Skin of body (tissue), 2 donors: Measurements from ENCODE around the gene TSSC4. TPM values are rescaled to one million over a fixed set of nuclear protein-coding genes. Genes with fewer than 3 reads are reported as not detected.
A peak's percentile ranks its signal among the peaks of the same experiment; 100 is the strongest.

ENCODE experiments used
- DNase-seq: peaks from one replicate; lab custom pipeline; 2025; lab: John Stamatoyannopoulos, UW
- total RNA-seq: library from RNA; depleted of rRNA; stranded (reverse); fragments of >200 nt; gene quantifications from one replicate; pipeline ENCODE4 v1.2.3, GENCODE V29; 2014

TSSC4 gene
- total RNA-seq, 1 donor from 2014 or later = 18.1 TPM

DNA sequence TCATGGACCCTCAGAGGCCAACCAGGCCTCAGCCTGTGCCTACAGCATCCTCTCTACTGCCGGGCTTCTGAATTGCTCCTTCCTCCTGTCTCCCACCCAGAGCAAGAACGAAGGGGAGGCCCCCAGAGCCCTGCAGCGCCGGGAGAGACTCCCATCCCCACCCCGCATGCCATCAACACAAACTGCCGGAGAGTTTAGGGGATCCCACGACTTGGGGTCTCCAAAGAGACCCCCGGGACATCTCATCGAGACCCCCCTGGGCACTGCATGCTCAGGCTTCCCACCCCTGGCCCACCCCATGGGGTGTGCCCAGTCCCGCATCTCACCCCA lies 31.7 kb upstream of the TSSC4 start:
- no peak for DNase-seq

DNA sequence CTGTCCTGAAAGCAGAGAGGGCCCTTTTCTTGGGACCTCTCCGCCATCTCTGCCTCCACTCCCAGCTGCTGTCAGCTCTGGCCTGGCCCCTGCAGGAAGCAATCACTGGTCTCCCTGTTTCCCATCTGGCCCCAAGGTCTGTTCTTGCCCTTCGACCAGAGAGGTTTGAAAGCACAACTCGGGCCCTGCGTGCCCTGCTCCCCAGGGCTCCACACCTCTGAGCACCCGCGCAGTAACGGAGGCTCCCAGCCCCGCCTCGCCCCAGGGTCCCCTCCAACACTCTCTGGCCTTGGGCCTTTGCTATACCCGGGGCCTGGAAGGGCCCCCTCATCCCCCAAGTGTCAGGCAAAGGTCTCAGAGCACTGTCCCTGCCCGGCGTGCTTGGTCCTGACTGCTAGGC lies 31.2 kb upstream of the TSSC4 start:
- no peak for DNase-seq

- DNase-seq = no peak
These were observed 30.7 kb upstream of the TSSC4 start for GRCh38 chr11:2369896-2370295.

GRCh38 chr11:2374456-2375201 lies 25.9 kb upstream of the TSSC4 start:
- DNase-seq = no peak

- no peak for DNase-seq
These were observed 25.2 kb upstream of the TSSC4 start for GRCh38 chr11:2375341-2375853.

DNA sequence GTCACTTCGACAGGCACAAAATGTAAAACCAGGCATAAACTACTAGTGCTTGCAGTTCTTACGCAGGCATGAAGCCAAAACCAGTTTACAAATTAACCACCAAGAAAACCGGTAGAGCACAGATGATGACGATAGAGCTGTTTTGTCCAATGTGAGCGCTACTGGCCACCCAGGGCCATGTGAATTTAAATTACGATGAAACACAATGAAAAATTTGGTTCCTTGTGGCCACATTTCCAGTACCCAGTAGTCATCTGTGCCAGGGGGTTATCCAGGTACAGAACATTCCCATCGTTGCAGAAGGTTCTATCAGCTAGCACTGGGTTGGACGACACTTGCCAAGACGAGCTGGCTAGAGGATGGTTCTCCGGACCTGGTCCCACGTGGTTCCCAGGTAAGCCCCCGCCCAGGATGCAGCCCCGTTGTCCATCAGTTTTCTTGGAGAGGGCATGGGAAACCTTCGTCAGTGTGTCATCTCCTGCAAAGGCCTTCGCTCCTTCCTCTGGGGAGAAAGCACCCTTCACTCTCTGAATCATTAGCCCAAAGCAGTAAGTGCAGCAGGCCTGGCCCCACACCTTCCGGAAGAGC lies 24.5 kb upstream of the TSSC4 start:
- no peak for DNase-seq

DNA sequence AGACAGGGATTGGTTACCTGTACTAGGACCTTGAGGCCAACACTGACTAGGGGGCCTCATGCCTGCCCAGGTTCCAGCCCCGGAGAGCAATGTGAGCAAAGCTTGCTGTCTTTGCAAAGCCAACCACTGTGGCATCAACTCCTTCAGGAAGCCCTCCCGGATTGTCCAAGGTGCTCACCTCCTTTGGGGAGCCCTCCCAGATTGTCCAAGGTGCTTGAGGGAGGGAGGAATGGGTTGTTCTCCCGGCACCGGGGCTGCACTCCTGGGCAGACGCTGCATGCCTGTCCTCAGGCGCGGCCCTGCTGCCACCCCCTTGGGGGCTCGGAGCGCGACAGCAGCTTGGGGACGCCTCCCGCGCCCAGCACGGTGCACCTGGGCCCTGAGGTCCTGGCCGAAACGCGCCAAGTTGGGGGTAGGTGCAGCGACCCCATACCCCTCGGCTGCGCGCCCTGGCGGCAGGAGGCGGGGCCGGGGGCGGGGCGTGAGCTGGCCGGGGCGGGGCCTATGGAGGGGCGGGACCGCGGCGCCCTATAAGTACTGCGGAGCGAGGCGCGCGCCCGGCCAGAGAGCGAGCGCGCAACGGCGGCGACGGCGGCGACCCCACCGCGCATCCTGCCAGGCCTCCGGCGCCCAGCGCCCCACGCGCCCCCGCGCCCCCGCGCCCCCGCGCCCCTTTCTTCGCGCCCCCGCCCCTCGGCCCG lies 23.6 kb upstream of the TSSC4 start, which contains the start of gene CD81:
TSS of gene CD81 (plus strand) at position 560 of the 701 bp plus-strand sequence. CDS start 240 bp downstream, outside the sequence.
- DNase-seq = peak; percentile 38

DNA sequence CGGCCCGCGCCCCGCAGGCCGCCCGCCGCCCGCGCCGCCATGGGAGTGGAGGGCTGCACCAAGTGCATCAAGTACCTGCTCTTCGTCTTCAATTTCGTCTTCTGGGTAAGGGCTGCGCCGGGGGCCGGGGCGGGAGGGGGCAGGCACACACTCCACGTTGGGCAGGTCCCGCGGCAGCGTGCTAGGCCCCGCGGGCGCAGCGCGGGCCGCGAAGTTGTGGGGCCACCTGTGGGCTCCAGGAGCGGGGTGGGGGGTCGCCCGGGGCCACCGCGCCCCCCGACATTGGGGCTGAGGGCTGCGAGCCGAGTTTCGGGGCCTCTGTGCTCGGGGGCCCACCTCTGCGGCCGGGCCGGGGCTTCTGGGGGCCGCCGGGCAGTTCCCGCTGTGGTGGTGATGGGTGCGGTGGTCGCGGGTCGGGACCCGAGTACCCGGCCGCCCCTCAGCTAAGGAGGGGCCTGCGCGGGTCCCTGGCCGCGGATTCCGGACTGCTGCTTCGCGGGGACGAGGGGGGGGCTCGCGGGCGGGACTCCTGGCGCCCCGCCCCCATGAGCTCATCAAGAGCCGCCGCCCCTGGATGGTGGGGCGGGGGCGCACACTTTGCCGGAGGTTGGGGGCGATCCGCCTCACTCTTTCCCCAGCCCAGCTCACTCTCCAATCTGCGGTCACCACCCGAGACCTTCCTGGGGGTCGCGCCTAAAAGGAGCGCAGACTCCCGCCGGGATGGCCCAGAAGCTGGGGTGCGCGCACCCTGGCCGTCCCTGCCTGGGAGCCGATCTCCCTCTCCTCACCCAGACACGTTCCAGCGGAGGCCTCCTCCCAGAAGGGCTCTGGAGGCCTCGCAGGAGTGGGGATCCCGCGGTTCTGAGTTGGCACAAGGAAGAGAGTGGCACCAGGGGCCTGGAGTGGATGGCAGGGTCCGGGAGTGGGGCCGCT lies 22.8 kb upstream of the TSSC4 start:
- DNase-seq = peak; percentile 56

- DNase-seq = peak; percentile 82
These were observed 21.9 kb upstream of the TSSC4 start for GRCh38 chr11:2378527-2379210.

DNA sequence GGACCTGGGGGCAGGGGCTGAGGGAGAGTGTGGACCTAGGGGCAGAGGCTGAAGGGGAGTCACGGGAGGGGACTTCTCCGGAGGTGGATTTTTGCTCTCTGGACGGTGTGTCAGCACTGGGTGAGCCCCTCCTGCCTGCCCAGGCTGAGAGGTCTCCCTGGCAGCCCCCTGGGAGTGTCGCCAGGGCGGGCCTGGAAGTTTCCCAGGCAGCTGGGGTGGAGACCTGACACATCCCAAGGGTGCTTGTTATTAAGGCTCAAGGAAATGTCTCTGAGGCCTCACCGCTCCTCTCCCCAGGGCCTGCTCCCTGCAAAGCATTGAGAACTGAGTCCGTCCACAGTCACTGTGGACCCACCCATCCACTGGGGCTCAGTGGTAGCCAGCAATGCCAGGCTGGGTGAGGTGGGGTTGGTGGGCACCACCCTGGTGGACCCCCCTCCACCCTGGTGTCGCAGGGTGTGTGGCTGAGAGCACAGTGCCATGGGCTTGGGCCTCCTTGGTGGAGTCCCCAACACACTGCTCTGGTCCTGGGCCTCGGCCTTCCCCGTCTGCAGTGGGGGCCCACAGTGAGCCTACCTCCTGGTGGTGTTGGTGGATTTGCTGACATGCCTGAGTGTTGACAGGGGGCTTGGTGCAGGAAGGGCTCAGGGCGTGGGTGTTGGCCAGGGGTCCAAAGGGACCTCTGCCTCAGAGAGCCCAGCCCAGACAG lies 20.9 kb upstream of the TSSC4 start:
- DNase-seq = no peak

DNA sequence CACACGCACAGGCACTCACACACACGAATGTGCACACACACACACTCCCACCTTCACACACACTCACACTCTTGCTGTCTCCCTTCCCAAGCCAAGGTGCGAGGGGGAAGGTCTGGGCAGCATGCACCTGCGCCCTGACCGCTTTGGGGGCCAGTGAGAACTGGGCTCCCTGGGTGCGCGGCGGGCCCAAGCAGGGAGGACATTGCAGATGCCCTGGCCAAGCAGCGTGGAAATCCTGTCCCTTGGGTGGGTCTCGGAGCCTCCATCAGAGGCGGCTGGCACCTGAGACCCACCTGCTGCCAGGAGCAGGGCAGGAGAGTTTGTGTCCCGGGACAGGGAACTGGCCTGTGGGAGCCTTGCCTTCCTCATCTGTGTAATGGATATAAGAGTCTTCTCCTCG lies 20.2 kb upstream of the TSSC4 start:
- no peak for DNase-seq

GRCh38 chr11:2380807-2381350 lies 19.7 kb upstream of the TSSC4 start:
- DNase-seq = no peak

GRCh38 chr11:2381494-2382128 lies 18.9 kb upstream of the TSSC4 start:
- DNase-seq = no peak

GRCh38 chr11:2382129-2382517 lies 18.4 kb upstream of the TSSC4 start:
- no peak for DNase-seq

GRCh38 chr11:2382936-2383851 lies 17.4 kb upstream of the TSSC4 start:
- no peak for DNase-seq

DNA sequence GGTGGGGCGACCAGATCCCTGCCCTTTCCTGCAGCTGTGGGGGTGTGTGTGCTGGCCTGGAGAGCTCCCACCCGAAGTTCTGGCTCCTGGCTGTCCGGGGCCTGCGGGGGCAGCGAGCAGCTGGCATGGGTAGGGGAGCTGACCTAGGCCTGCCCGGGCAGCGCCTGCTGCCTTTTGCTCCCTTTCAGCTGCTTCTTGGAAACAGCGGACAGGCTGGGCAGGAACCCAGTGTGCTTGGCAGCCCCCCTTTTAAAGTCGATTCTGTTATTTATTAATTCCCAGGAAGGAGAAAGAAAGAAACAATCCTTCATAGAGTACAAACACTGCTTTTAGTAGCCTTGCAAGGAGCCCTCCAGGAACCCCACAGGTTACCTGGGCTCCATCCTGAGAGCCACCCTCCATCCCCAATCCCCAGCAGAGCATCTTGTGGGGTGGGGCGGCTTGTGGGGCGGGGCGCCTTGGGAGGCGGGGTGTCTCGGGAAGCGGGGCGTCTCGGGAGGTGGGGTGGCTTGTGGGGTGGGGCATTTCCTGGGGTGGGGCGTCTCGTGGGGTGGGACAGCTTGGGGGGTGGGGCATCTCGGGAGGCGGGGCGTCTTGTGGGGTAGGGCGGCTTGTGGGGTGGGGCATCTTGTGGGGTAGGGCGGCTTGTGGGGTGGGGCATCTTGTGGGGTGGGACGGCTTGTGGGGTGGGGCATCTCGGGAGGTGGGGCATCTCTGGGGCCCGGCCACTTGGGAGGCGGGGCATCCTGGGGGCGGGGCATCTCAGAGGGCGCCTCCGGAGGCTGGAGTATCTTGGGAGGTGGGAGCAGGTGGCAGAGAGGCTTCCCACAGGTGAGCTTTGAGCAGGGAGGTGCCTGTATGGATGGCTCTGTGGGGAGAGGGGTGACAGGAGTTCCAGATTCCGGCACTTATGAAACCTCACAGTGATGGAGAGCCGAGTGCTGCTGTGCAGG lies 16.4 kb upstream of the TSSC4 start:
- no peak for DNase-seq
